GM19025 (cell line): Measurements from ENCODE around the gene OTUB1.

ENCODE experiments used
- ATAC-seq: cut with Tn5 transposase; IDR thresholded peaks from one replicate; pipeline ENCODE4 v1.9.1; 2021; ENCODE audit warnings: mild to moderate bottlenecking, low read depth, moderate library complexity; ENCODE audit not compliant: unreplicated experiment

The OTUB1 gene

GRCh38 chr11:64003807-64004589 lies 17.8 kb downstream of the OTUB1 start:
- ATAC-seq = no peak

- ATAC-seq = no peak
Observed at GRCh38 chr11:64004590-64004984, 18.3 kb downstream of the OTUB1 start.

- no peak for ATAC-seq
Observed at GRCh38 chr11:64005691-64006090, 19.5 kb downstream of the OTUB1 start.

- no peak for ATAC-seq
Observed at GRCh38 chr11:64006398-64006797, 20.2 kb downstream of the OTUB1 start.

- ATAC-seq = no peak
Observed at GRCh38 chr11:64007160-64007628, 21.0 kb downstream of the OTUB1 start.

- ATAC-seq = no peak
Observed at GRCh38 chr11:64007629-64008282, 21.5 kb downstream of the OTUB1 start.

GRCh38 chr11:64008283-64008913 lies 22.2 kb downstream of the OTUB1 start:
- no peak for ATAC-seq

GRCh38 chr11:64008914-64009633 lies 22.8 kb downstream of the OTUB1 start:
- no peak for ATAC-seq

GRCh38 chr11:64009710-64010109 lies 23.5 kb downstream of the OTUB1 start:
- ATAC-seq = no peak

- ATAC-seq = no peak
Observed at GRCh38 chr11:64010783-64011182, 24.5 kb downstream of the OTUB1 start.

GRCh38 chr11:64011371-64011770 lies 25.1 kb downstream of the OTUB1 start:
- ATAC-seq = no peak

- no peak for ATAC-seq
Observed at GRCh38 chr11:64013141-64013896, 27.1 kb downstream of the OTUB1 start.

- ATAC-seq = no peak
Observed at GRCh38 chr11:64014356-64014755, 28.1 kb downstream of the OTUB1 start.

- no peak for ATAC-seq
Observed at GRCh38 chr11:64015510-64015909, 29.3 kb downstream of the OTUB1 start.

- ATAC-seq = no peak
Observed at GRCh38 chr11:64015935-64016845, 30.0 kb downstream of the OTUB1 start.

- ATAC-seq = no peak
Observed at GRCh38 chr11:64017945-64018224, 31.6 kb downstream of the OTUB1 start.

GRCh38 chr11:64018310-64018709 lies 32.1 kb downstream of the OTUB1 start:
- no peak for ATAC-seq

- ATAC-seq = no peak
Observed at GRCh38 chr11:64019106-64020037, 33.1 kb downstream of the OTUB1 start.
